Muscle of arm (tissue), 12 donors: ENCODE results near the gene BCL3. TPM values are rescaled to one million over a fixed set of nuclear protein-coding genes. Genes with fewer than 3 reads are reported as not detected.
A peak's percentile ranks its signal among the peaks of the same experiment; 100 is the strongest.
"Not testable (repeated sequence)": the region's sequence is repeated elsewhere in the genome, so short reads cannot be mapped to it uniquely, and the experiment has no call there.

Experiments used
- DNase-seq: peaks from one replicate; pipeline ENCODE4 v3.0.0-alpha.2; 2013
- polyA plus RNA-seq, 12 donors: library from polyadenylated mRNA; unstranded; fragments of 120-200 nt; gene quantifications; one replicate each; pipeline ENCODE4 v1.2.1, GENCODE V29; 2013; ENCODE audit not compliant: insufficient read length in 12 of 12

Gene BCL3
- polyA plus RNA-seq, 12 donors = 8.4 to 25.4 (median 9.6) TPM; not detected in 1

DNA sequence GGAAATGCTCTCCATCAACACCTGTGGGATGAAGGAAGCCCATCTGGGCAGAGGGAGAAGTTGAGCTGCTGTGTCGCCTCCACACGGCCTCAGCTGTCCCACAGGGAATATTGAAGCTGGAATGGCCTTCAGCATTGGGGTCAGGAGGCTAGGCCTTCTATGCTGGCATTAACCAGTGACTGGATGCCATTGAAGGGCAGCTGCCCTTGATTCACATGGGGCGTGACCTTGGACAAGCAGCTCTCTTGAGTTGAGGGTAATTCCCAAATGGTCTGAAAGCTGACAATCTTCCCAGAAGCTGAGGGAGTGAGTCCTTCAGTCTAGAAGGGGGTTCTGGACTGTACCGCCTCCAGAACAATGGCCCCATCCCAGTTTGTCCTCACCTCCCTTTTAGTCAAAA lies 6.7 kb downstream of the BCL3 start:
- DNase-seq = no peak

- DNase-seq = no peak
Measured at GRCh38 chr19:44756089-44756562, 7.6 kb downstream of the BCL3 start.

GRCh38 chr19:44757057-44757734 lies 8.7 kb downstream of the BCL3 start:
- peak; percentile 67 for DNase-seq

DNA sequence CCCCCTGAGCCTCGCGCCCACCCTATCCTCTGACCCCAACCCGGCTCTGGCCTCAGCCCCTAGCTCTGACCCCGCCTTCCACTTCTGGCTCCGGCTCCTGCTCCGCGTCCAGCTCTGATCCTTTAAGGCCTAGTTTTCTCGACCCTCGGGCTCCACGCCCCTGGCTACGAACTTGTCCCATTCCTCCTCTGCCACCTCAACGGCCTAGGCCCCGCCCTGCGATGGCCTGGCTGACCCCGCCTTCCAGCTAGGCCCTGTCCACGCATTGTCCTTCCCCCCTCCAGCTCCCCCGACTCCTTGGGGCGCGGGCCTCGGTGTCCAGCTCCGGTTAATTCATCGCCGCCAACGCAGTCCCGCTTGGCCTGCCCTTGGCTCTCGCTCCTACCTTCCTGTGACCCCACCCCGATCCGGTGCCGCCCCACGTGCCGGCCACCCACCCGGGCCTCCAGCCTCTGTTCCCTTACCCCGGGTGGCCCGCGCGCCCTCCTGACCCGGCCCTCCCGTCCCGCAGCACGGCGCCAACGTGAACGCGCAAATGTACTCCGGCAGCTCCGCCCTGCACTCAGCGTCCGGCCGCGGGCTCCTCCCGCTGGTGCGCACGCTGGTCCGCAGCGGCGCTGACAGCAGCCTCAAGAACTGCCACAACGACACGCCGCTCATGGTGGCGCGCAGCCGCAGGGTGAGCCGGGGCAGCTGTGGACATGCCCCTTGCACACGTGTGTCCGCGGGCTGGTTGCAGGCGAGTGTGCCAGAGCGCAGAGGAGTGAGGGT lies 9.4 kb downstream of the BCL3 start:
- peak; percentile 76 for DNase-seq

- DNase-seq = no peak
Measured at GRCh38 chr19:44758596-44758995, 10.1 kb downstream of the BCL3 start.

DNA sequence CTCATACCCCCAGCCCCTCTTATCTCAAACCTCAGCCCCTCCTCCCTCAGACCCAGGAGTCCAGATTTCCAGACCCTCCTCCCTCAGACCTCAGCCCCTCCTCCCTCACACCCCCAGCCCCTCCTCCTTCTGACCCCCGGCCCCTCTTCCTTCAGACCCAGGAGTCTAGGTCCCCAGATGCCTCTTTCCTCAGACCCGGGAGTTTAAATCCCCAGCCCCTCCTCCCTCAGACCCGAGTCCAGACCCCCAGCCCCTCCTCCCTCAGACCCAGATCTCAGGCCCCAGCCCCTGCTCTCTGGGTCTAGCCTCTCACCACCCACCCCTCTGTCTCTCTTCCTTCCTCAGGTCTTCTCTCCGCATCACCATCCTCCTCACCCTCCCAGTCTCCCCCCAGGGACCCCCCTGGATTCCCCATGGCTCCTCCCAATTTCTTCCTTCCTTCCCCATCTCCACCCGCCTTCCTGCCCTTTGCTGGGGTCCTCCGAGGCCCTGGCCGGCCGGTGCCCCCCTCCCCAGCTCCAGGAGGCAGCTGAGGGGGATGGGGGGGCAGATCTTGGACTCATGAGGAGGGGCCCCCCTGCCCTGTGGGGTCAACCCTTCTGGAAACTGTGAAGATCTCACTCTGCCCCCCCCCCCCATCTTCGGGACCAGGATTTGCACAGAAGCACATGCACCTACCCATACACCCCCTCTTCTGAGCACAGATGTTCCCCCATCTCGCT lies 10.7 kb downstream of the BCL3 start:
- DNase-seq = no peak

DNA sequence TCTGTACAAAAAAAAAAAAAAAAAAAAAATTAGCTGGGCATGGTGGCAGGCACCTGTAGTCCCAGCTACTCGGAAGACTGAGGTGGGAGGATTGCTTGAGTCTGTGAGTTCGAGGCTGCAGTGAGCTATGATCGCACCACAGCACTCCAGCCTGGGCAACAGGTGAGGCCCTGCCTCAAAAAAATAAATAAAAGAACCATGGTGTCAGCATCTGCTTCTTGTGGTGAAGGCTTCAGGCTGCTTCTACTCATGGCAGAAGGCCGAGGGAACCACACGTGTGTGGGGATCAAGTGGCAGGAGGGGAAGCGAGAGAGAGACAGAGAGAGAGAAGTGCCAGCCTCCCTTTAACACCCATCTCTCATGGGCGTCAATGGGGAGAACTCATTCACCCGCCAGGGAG lies 13.5 kb downstream of the BCL3 start:
- no peak for DNase-seq

DNA sequence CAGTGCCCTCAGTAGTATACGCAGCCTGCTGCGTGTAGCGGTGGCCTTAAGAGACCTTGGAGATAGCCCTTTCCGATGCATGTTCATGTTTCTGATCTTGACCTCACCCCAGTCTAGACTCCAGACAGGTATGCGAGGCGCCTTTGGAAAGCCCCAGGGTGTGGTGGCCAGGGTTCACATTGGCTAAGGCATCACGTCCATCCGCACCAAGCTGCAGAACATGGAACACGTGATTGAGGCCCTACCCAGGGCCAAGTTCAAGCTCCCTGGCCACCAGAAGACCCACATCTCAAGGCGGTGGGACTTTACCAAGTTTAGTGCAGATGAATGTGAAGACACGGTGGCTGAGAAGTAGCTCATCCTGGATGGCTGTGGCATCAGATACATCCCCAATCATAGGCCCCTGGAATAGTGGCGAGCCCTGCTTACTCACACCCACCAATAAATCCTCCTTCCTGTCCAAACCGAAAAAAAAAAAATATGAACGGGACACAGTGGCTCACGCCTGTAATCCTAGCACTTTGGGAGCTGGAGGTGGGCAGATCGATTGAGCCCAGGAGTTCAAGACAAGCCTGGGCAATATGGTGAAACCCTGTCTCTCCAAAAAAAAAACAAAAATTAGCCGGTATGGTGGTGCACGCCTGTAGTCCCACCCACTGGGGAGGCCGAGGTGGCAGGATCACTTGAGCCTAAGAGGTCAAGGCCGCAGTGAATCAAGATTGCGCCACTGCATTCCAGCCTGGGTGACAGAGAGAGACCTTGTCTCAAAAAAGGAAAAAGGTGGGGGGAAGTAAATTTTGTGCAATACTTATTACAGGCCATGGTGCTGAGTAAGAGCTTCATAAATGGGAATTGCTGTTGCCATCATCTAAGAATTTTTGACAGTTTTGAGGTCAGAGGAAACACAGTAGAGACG lies 16.8 kb downstream of the BCL3 start:
- DNase-seq = no peak

DNA sequence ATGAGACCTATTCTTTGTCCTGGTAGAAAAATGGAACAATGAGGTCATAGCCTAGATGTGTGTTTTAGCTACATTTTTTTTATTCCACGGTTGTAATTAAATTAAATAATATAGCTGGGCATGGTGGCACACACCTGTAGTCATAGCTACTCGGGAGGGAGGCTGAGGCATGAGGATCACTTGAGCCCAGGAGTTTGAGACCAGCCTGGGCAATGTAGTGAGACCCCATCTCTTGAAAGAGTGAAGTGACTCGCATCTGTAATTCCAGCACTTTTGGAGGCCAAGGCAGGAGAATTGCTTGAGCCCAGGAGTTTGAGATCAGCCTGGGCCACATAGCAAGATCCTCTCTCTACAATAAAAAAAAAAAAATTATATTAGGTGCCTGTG lies 17.4 kb downstream of the BCL3 start:
- DNase-seq = no peak

DNA sequence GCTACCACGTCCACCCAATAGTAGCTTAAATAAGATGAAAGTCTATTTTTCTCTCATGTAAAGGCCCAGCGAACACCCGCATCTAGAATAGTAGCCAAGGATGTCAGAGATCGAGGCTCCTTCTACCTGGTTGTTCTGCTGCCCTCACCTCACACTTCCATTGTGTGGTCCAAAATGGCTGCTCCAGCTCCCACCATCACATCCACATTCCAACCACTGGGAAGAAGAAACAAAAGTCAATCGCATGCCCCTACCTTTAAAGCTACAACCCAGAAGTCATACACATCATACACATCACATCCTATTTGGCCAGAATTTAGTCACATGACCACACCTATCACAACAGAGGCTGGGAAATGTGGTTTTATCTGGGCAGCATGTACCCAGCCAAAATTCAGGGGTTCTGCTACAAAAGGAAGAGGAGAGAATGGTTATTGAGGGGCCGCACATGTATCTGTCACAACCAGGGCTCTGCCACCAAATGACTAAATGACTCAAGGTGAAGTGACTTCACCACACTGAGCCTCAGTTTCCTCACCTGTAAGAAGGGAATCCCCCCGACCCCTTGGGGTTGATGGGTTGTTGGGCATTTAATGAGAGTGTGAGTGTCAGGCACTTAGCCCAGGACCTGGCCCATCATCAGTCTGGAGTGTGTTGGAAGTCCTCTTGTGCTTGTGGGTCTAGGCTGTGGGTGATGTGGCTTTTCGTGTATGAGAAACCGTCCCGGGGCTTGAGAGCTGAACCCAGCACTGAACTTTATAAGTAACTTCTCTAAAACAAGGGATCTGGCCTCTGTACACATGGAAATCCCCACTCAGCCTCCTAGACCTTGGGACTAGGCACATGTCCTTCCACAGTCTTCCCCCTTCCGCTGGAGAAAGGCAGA lies 19.0 kb downstream of the BCL3 start:
- DNase-seq = no peak

GRCh38 chr19:44770550-44771257 lies 22.2 kb downstream of the BCL3 start:
- DNase-seq = peak; percentile 84

- DNase-seq = not testable (repeated sequence)
Measured at GRCh38 chr19:44772144-44772543, 23.6 kb downstream of the BCL3 start.

- DNase-seq = no peak
Measured at GRCh38 chr19:44772959-44773358, 24.5 kb downstream of the BCL3 start.

GRCh38 chr19:44775676-44776240 lies 27.2 kb downstream of the BCL3 start:
- DNase-seq = no peak

DNA sequence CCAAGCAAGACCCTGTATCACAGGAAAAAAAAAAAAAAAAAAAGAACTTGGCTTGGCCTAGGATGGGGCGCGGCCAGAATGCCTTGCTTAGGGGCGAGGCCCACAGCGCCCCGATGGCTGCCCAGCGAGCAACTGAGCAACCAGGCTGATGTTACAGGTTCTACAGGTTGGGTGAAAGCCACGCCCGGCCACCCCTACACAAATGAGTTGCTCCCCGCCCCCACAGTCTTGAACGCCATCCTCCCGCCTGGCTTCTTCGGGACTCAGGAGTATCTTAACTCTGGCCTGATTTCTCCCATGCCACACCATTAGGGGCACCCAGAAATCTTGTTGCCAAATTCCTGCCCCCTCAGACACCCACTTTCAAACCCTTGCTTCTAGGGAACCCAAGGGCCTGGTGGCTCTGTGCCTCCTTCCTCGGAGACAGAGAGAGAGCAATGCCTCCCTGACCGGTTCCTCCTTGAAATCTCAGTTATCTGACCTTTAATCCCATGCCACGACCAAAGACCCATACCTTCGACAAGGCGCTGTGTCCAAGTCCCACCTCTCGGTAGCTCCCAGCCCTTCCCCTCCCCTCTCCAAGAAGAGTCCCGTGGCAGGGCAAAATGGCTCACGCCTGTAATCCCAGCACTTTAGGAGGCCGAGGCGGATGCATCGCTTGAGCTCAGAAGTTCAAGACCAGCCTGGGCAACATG lies 28.0 kb downstream of the BCL3 start:
- DNase-seq = no peak

GRCh38 chr19:44777715-44778347 lies 29.3 kb downstream of the BCL3 start, which contains the start of gene CBLC:
Gene CBLC, plus strand, starts transcription at chr19:44777890. Its CDS starts 42 bp downstream, at chr19:44777932.
- DNase-seq = no peak

- DNase-seq = no peak
Measured at GRCh38 chr19:44779150-44779549, 30.6 kb downstream of the BCL3 start.

- DNase-seq = not testable (repeated sequence)
Measured at GRCh38 chr19:44781694-44782093, 33.2 kb downstream of the BCL3 start.
